Naive B cell (primary cell): ENCODE measurements around the gene SGPP1. TPM values are rescaled to one million over a fixed set of nuclear protein-coding genes. Genes with fewer than 3 reads are reported as not detected.
"Not testable (repeated sequence)": the region's sequence is repeated elsewhere in the genome, so short reads cannot be mapped to it uniquely, and the experiment has no call there.

Source experiments
- ATAC-seq, 2 donors: fragments of 150-1000 bp; cut with Tn5 transposase; 2 replicates each; pipeline ENCODE4 v1.10.0; 2021; ENCODE audit warnings: low read depth in 2 of 2, mild to moderate bottlenecking in 2 of 2, moderate library complexity in 2 of 2
- DNase-seq: peaks from one replicate; pipeline ENCODE4 v3.0.0; 2022
- H3K27ac Mint-ChIP-seq, 6 donors: one replicate each; pipeline ENCODE4 v1.8.0; 2020 to 2022; ENCODE audit warnings: mild to moderate bottlenecking in 6 of 6, mixed read lengths in 6 of 6, moderate library complexity in 5 of 6, inconsistent platforms in 2 of 6
- H3K27me3 Mint-ChIP-seq, 3 donors: one replicate each; pipeline ENCODE4 v1.8.0; 2021 to 2022; ENCODE audit warnings: mixed read lengths in 3 of 3, mild to moderate bottlenecking in 1 of 3
- H3K36me3 Mint-ChIP-seq, 2 donors: one replicate each; pipeline ENCODE4 v1.8.0; 2020 to 2022; ENCODE audit warnings: mixed read lengths in 2 of 2, inconsistent platforms in 1 of 2, mild to moderate bottlenecking in 1 of 2
- H3K4me1 Mint-ChIP-seq, 3 donors: one replicate each; pipeline ENCODE4 v1.8.0; 2020 to 2022; ENCODE audit warnings: mixed read lengths in 3 of 3, inconsistent platforms in 1 of 3, mild to moderate bottlenecking in 1 of 3, moderate library complexity in 1 of 3
- H3K4me3 Mint-ChIP-seq, 8 donors: one replicate each; pipeline ENCODE4 v1.8.0; 2020 to 2022; ENCODE audit warnings: mild to moderate bottlenecking in 8 of 8, mixed read lengths in 8 of 8, moderate library complexity in 8 of 8, inconsistent platforms in 2 of 8
- H3K9me3 Mint-ChIP-seq, 7 donors: one replicate each; pipeline ENCODE4 v1.8.0; 2020 to 2022; ENCODE audit warnings: mixed read lengths in 7 of 7, mild to moderate bottlenecking in 5 of 7, inconsistent platforms in 2 of 7, moderate library complexity in 1 of 7
- polyA plus RNA-seq, 6 donors: library from polyadenylated mRNA; unstranded; fragments of 300-500 nt; fragmentation: Illumina TruSeq; gene quantifications; one replicate each; pipeline ENCODE4 v1.2.3, GENCODE V29; 2021; ENCODE audit warnings: low read depth in 6 of 6

The SGPP1 gene
- polyA plus RNA-seq, 6 donors from 2014 or later: 9.4 to 20.8 (median 13.2) TPM

DNA sequence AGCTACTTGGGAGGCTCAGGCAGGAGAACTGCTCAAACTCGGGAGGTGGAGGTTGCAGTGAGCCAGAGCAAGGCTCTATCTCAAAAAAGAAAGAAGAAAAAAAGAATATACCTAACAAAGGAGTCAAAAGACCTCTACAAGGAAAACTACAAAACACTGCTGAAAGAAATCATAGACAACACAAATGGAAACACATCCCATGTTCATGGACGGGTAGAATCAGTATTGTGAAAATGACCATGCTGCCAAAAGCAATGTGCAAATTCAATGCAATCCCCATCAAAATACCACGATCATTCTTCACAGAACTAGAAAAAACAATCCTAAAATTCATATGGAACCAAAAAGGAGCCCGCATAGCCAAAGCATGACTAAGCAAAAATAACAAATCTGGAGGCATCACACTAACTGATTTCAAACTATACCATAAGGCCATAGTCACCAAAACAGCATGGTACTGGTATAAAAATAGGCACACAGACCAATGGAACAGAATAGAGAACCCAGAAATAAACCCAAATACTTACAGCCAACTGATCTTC is 91.7 kb downstream of the SGPP1 start:
- not testable (repeated sequence) for H3K27me3 Mint-ChIP-seq, ATAC-seq, DNase-seq
- Mint-ChIP-seq H3K9me3 (peaks cover 0 to 25% (median 9%) of the 10 kb centered on the region in 7 donors), H3K27ac (peak overlapping the region in 2 of 6 donors; percentile 19 to 77), H3K4me3 (peak overlapping the region in 2 of 8 donors; percentile 23 to 27), H3K4me1 (peaks cover 30 to 72% (median 47%) of the 10 kb centered on the region in 3 donors), H3K36me3 (peaks cover 9 to 15% of the 10 kb centered on the region in 2 donors)

Other genes with a start within 250 kb of the SGPP1 start
- 10 to 100 TPM; 32.8 to 52.1 (median 38.3) TPM for gene PPP2R5E, start 184.7 kb downstream of the SGPP1 start, polyA plus RNA-seq
- 10 to 100 TPM; 12.5 to 24.4 (median 21.2) TPM for gene WDR89, start 86.2 kb downstream of the SGPP1 start, polyA plus RNA-seq
- gene SYNE2, start 124.9 kb upstream of the SGPP1 start, polyA plus RNA-seq: 10 to 100 TPM; 12.0 to 24.8 (median 19.0) TPM